Activated CD4-positive, CD25-positive, alpha-beta regulatory T cell treated with anti-CD3 and anti-CD28 coated beads, Interleukin-2, amount 50 U/mL, for 16 hours (primary cell): Measurements from ENCODE around the gene CWC15.
"Not testable (repeated sequence)": the region's sequence is repeated elsewhere in the genome, so short reads cannot be mapped to it uniquely, and the experiment has no call there.

Source experiments
- DNase-seq: peaks from one replicate; pipeline ENCODE4 v3.0.0-alpha.2; 2020; ENCODE audit warnings: low read depth, low spot score

CWC15 gene

DNA sequence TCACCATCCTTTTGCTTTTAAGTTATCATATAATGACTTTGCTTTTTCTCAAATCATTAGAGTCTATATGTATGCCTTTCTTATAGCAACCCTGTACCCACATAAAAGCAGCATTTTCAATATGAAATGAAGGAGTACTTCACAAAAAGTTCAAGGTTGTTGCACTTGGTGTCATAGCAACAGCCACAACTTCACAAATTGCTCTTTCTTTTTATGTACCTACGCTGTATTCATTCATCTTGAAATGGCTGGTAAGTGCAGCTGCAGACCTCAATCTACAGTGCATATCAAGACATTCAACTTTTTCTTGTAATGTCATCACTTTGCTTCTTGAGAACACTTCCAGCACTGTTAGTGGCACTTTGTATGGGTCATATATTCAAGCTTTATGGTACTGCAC, 18.6 kb downstream of the CWC15 start:
- DNase-seq, result no peak

DNA sequence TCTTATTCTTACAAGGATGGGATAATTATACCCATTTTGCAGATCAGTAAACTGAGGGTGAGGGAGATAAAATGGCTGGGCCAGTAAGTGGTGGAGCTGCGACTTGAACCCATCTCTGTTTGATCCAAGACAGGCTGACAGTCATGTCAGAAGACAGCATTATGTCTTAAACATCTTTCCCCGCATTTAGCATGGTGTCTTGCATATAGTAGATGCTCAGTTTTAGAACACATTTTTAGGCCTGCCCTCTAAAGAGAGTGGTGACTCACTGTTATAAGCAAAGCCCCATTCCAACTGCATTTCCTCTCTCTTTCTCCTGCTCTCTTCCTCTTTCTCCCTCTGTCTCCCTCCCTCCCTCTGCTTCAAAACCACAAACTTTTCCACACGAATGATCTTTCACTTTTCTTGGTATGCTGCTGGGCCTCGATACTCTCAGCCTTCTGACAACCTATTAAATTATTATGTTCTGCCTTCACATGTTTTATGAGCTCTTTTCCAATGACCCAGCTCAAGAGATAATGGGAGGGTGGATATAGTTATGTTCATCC, 25.2 kb downstream of the CWC15 start:
- DNase-seq, result no peak

DNA sequence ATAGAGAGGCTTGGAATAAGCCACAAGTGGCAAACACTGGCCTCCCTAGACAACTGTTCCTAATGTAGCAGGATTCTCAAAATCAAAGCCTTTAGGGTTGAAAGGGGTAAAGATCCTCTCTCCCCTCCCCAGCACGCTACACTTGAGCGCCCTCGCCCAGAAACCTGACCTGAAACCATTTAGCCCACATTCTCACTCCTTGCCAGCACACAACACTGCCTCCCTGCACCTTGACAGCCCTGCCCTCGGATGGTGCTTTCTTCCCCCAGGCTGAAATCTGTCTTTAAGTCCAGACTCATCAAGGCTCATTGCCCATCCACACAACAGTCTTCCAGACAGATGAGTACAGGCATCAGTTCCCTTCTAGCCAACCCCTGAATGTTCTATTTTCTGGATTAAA, 26.5 kb downstream of the CWC15 start:
- no peak for DNase-seq

DNA sequence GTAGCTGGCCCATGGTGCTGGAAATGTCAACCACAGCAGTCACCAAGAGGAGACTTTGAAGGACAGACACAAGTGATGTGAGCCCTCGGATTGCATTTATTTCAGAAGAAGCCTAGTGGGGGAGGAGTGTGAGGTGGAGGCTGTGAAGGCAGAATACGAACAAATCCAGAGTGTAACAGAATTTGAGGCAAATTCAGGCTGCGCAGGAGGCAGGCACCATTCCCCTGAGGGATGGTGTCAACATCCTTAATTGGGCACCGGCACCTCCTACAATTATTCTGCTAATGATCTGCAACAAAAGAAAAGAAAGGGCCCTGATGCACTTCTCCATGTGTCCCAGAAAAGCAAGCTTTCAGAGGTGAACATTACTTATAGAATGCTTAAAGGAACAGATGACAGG, 32.2 kb downstream of the CWC15 start:
- DNase-seq, result no peak

DNA sequence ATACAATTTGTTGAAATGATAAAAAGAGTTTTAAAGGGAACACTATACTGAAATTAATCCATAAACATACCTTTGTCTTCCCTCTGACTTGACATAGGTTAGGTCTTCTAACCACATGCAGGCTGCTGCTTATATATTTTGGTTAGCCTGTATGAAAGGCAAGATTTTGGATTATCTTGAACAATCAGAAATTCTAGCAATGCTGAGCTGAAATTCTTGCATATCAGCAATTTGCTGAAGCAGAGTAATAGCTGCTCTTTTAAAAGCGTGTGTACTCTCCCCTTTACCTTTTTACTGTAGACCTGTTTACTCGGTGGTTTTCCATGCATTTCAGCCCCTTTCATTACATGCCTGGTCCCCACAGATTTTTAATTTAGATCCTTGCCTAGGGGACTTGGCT, 34.0 kb downstream of the CWC15 start:
- no peak for DNase-seq

DNA sequence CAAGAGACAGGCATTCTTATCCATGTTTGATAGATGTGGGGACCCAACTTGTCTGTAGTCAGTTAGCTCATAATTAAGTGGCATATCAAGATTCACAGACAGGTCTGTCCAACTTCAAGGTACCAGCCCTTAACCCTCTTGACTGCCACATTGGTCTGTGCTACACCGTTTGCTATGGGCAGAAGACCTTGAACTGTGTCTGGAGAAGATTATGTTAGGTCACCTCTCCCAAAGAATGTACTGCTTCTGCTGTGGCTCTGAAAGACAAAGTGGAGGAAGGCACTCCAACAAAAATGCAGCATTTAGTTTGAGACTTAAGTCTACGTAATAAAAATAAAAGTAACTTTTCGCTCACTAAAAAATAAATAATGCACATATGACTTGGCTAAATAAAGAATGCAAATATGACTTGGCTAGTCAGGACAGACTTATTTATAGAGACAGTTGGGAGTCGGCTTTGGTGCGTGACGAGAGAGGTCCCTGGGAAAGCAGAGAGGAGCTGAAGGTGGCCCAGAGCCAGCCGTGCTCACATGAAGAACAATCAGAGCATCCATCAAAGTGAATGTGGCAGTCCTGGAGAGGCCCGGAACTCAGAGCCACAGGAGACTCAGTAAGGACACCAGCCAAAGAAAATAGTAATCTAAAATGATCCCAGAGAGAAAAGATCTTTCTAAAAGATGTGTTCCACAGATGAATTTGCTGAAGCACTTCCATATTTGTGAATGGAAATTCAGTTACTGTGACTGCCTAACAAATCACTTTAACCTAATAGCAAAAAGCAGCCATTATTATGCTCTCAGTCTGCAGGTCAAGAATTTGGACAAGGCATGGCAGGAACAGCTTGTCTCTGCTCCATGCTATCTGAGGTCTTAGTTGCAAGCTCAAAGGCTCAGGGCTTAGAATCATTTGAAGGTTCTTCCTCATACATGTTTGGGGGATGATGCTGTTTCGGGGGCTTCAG, 35.0 kb downstream of the CWC15 start:
- DNase-seq, result no peak

DNA sequence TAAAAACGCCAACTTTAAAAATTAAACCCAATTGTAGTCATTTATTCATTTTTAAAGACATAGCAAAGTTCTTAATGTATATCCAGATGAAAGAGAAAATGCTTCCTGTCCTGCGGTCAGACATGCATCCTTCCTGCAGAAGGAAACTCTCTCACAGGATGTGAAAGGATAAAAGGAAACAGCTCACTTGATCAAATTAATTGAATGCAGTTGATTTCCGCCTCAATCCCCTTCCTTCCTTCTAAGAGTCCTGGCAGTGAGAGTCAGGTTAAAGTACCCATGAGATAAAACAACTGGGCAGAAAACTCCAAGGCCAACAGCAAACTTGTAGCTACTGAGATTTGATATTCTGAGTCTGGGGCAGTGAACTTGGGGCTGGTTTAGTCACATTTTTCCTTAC, 38.5 kb downstream of the CWC15 start:
- DNase-seq, result no peak

DNA sequence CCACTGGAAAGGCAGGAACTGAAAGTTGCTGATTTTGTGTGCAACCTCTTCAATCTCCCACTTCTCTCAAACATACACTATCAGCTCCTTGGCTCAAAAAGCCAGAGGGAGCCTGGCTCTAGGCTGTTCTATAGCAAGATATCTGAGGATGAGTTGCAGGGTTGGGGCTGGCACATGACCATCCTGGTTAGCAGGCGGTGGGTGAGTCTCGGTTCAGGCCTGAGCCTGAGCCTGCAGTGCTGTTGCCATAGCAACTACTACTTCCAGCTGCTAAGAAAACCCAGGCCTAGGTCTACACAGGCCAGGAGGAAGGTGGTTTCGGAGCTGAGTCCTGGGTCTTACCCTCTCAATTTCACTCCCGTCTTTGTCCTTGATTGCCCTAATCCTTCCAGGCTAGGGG, 39.0 kb downstream of the CWC15 start:
- no peak for DNase-seq

DNA sequence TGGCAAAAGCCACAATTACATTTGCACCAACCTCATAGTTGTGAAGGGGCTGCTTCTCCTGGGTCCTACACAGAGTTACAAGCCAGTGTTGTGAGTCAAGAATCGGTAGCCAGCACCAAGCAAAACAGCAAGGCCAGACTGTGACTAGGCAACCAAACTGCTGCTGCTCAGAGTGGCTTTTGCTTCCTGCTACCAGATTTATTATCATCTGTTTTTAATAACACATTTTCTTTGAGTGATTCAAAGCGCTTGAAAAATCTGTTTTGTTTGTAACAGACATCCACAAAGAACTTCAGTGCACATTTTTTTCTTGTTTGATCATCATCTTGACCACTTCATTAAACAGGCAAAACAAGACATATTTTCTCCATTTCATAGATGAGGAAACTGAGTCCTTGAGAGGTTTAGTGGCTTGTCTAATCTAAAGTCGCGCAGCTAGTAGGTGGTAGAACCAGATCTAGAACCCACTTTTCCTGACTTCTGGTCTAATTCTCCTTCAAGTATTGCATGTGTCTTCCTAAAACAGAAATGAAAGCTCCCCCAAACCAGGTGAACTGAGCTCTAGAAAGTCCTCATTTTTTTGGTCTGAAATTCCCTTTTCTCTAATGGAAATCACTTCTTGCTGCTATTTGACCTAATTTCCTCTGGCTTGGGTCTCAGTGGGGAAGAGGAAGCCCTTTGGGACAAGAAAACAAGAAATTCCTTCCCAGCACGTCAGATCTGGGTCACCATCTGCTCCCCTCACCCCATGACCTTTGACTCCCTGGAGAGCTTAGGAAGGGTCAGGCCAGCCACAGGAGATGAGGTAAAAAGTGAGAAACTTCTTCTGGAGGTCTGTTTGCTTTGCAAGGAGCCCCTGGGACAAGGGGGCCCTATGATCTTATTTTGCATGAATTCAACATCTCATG, 39.9 kb downstream of the CWC15 start:
- DNase-seq, result no peak

DNA sequence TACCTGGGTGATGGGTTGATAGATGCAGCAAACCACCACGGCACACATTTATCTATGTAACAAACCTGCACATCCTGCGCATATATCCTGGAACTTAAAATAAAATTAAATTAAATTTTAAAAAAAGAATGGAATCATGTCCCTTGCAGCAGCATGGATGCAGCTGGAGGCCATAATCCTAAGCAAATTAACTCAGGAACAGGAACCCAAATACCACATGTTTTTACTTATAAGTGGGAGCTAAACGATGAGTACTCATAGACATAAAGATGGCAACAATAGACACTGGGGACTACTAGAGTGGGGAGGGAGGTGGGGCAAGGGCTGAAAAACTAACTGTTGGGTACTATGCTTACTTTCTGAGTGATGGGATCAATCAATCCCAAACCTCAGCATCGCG, 40.9 kb downstream of the CWC15 start:
- no peak for DNase-seq

DNA sequence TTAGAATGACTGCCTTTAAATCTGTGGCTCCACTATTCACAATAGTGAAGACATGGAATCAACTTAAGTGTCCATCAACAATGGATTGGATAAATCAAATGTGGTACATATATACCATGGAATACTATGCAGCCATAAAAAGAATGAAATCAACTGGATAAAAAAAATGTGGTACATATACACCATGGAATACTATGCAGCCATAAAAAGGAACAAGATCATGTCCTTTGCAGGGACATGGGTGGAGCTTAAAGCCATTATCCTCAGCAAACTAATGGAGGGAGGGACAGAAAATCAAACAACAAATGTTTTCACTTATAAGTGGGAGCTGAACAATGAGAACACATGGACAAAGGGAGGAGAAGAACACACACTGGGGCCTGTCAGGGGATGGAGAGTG, 41.3 kb downstream of the CWC15 start:
- DNase-seq, result not testable (repeated sequence)

DNA sequence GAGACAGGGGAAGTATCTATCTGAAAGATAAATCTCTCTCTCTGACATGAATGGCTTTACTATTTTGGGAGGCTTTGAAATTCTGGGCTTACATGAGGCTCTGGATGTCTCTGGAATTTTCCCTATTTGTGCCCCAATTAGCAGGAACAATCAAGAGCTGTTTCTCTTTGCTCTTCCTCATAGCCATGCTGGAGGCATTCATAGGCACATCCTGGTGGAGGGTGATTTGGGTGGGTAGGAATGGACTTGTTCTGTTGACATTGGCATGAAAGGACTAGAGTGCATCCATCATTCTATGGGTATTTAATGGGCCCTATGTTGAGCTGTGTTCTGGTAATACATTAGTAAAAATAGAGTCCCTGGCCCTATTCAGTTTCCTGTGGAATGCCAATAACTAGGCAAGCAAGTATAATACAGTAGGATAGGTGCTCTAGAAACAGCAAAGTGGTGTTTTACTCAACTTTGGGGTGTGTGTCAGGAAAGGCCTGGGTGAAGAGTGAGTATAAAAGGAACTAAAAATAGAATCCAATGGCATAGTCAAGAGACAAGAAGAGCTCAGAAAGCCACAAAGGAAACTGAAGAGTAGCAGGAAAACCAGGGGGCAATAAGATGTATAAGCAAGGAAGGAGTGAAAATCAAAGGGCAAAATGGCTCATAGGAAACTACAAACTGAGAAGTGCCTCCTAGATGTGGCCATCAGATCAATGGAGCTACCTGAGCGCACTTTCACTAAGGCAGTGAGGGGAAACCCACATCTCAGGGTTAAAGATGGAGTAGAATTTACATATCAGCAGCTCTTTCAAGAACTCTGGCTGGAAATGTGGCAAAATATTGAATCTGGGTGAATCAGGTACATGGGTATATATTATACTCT, 45.0 kb downstream of the CWC15 start:
- DNase-seq, result no peak

DNA sequence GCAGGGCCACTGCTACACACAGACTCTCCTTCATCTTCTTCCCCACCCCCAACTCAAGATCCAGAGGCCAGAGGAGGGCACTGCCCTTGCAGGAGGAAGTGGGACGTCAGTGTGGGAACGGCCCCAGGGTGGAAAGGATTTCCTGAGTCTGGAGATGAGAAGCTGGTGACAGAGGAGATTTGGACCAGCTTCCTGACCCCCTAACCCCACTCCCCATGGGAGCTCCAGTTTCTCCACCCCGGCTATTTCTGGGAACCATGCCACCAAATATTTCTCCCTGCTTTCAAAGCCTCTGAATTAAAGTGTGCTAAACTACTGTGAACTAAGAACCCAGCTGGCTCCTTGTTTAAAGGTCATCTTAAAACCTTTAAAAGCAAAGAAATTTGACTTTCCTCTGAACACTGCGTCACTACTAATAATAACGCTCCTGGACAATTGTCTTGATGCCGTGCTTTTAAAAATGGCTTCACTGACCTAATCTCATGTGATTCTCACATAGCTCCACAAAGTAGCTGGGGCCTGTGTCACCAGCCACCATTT, 46.6 kb downstream of the CWC15 start:
- no peak for DNase-seq

DNA sequence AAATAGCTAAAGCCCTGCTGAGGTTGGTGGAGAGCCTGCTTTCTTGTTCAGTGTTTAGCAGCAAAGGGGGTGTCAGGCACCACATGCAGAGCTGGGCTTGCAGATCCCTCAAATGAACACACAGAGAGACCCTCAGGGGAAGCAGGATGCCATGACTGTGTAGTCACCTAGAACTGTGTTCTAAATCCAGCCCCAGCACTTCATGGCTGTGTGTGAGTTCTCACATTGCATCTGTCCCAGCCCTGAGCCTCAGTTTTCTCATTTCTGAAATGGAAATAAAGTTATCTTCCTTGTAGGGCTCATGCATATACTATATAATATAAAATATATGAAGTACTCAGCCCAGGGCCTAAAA, 47.1 kb downstream of the CWC15 start:
- DNase-seq, result no peak

DNA sequence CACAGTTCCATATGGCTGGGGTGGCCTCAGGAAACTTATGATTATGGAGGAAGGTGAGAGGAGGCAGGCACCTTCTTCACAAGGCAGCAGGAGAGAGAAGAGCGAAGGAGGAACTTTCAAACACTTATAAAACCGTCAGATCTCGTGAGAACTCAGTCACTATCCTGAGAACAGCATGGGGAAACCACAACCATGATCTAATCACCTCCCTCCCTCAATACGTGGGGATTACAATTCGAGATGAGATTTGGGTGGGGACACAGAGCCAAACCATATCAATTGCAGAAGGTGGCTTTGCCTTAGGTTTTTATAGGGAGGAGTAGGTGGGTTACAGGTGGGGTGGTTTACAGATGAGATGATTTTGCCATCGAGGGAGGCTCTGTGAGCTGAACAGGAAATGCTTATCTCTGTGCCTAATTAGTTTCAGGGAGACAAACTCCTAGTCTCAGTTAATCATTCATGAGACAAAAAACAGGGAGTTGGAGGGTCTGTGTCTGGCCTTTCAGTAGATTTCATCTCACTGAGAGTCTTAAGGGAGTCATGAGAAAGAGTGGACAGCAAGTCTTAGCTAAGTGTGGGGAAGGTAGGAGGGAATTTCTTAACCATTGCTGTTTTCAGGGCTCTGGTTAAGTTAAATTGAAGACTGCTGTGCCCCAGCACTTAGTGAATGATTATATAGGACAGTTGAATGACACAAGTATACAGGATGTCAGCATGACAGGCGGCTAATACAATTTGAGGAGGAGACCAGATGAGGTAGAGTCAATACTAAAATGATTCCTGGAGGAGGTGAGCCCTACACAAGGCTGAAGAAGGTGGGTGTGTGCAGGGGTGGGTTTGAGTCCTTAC, 47.7 kb downstream of the CWC15 start:
- no peak for DNase-seq

DNA sequence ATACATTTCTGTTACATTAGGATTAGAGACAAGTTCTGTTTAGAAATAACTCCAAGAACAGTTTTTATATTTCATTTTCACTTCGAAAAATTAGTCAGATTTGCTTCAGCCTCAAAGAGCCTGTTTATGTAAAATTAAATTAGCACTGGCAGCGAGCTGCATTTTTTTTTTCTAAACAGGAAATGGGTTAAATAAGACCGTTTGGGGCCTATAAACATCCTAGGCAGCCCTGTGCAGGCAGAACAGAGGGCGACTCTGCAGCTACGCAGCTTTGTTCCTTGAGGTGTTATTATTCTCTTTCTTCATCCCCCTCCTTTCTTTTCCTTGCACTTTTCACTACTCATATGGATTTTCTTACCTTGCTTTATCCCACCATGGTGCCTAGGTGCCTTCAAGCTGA, 48.7 kb downstream of the CWC15 start:
- no peak for DNase-seq

DNA sequence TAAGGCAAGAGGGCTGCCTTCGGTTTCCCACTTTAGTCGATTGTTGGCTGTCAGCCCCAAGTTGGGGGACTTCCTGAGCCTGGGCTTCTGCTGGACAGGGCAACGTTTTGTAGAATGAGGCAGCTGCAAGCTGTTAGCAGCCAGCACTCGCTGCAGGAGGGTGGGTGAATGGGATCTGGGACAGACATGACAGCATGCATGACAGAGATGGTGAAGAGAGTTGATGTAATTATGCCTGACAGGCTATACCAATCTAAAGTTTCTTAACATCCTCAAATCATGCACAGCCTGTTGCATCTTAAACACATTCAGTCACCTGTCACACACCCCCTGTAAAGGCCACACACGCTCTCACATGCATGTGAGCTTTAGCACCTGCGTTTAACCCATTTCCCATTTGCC, 49.2 kb downstream of the CWC15 start:
- no peak for DNase-seq

DNA sequence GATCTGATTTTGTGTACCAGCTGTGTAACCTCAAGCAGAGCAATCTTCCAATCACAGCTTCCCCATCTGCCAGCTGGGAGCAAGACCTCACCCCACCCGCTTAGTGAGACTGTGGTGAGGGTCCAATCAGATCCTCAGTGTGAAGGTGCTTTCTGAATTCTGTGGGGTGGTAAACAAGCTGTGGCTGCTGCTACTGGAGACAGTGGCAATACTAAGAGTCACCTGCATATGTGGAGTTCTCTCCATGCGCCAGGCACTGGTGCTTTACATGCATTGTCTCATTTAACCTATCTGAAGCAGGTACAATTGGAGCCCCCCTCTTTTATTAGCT, 50.4 kb downstream of the CWC15 start:
- no peak for DNase-seq

DNA sequence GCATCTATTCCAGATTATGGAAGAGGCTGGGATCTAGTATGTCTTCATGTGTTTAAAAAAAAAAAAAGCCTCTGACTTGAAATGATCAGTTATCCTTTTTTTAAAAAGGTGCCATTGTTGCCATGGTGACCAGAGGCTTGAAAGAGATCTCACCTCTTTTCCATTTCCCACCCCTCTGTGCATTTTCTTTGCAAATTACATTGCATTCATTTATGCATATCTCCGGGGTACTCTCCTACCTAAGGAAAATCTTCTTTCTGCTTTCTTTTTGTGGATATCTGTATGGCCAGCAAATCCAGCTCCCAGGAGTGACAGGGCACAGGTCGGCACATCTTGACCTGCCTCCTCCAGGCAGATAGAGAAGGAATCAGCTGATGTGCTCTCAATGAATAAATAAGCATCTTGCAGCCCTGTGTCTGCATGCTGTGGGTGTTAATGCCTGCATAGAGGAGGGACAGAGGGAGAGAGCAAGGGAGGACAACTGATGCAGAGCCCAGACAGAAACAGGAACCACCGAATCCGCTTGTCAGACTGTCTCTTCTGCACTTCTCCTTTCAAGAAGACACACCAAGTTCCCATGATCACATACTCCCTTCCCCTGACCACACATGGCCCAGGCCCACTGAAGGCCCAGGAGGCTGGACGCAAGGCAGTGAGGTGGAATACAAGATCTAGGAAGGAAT, 50.9 kb downstream of the CWC15 start:
- DNase-seq, result no peak

DNA sequence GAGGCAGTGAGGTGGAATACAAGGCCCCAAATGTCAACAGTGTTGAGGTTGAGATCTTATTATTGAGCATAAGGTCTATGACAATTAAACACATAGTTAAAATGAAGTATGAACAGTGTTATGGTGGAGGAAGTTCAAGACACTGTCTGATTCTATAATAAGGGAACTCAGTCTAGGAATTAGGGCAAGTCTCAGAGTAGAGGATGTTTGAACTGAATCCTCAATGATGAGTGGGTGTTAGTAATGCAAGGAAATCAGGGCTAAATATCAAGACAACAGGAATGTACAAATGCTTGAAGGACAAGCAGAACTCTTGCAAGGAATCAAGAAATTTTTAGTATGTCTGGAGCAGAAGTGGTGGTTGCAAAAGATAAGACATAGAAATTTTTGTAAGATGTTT, 53.0 kb downstream of the CWC15 start:
- no peak for DNase-seq
